Renal pelvis (tissue), 4 donors: ENCODE measurements around the gene ARHGAP24. TPM values are rescaled to one million over a fixed set of nuclear protein-coding genes. Genes with fewer than 3 reads are reported as not detected.
A peak's percentile ranks its signal among the peaks of the same experiment; 100 is the strongest.

Experiments used
- DNase-seq: peaks from one replicate; pipeline ENCODE4 v3.0.0-alpha.2; 2013
- polyA plus RNA-seq, 3 donors: library from polyadenylated mRNA; unstranded; fragments of 120-200 nt; gene quantifications; one replicate each; pipeline ENCODE4 v1.2.1, GENCODE V29; 2013; ENCODE audit not compliant: insufficient read length in 3 of 3

ARHGAP24 gene
- polyA plus RNA-seq, 3 donors, result 105 to 139 (median 106) TPM

DNA sequence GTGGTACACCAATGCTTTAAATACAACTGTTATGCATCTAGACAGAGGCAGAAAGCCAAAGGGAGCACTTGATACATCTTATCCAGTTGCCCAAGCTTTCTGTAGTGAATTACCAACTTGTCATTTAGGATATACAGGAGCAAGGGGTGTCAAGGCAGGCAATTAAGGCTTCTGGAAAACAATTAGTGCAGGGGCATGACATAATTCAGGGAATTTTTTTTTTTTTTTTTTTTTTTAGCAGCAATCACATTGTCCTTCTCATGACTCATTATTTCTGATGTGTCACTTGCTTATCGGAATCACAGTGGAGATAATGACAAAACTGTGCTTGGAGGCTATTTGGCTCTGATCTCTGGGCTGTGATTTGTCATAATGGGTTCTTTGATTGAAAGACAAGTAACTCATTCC lies 259.5 kb downstream of the ARHGAP24 start:
- no peak for DNase-seq

GRCh38 chr4:85736571-85736970 lies 261.6 kb downstream of the ARHGAP24 start:
- DNase-seq, result no peak

DNA sequence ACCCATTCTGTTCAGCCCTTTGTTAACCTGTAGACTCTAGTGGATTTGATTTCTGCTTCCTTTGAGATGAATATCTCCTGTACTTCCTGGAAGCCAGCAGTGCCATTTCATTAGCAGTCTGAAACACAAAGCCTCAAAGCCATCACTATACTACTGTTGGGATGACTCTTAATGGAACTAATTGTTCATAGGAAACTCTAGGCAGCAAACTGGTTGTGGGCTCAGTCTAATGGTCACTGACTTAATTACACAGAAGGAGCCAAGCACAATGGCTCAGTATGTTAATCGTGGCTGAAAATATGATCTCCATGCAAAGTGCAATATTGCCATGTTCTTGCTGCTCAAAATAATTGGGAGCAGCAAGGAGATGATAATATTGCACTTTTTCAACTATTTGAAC lies 262.3 kb downstream of the ARHGAP24 start:
- no peak for DNase-seq

DNA sequence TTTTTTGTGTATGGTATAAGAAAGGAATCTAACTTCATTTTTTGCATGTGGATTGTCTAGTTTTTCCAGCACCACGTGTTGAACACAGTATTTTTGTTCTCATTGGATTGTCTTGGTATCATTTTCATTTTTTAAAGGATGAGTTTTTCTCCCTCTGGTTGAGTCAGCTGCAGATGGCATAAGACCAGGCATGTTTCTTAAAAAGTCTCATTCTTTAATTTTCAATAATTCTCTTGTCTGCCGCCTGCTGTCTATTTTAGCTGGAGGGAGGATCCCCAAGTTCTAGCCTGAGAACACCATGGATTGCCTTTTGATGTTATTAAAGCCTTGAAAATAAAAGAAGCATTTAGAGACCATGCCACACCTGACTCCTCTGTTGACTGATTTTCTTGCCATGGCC lies 263.8 kb downstream of the ARHGAP24 start:
- DNase-seq, result no peak

- DNase-seq, result no peak
These were observed 265.5 kb downstream of the ARHGAP24 start for GRCh38 chr4:85740431-85740861.

- no peak for DNase-seq
These were observed 266.4 kb downstream of the ARHGAP24 start for GRCh38 chr4:85741381-85741780.

- no peak for DNase-seq
These were observed 267.1 kb downstream of the ARHGAP24 start for GRCh38 chr4:85741921-85742591.

DNA sequence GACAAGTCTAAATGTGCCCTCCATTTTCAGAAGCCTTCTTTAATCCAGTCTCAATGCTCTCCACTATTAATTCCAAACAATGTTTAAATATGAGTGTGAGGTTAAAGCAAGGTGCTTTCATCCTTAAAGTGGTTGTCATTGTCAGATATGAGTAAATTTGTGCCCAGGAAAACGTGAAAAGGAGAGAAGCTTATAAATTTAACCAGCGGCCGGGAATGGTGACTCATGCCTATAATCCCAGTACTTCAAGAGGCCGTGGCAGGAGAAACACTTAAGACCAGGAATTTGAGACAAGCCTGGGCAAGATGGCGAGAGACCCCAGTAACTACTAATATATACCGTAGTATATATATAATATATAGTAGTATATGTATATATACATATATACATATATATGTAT lies 270.0 kb downstream of the ARHGAP24 start:
- no peak for DNase-seq

GRCh38 chr4:85745939-85746338 lies 271.0 kb downstream of the ARHGAP24 start:
- no peak for DNase-seq

DNA sequence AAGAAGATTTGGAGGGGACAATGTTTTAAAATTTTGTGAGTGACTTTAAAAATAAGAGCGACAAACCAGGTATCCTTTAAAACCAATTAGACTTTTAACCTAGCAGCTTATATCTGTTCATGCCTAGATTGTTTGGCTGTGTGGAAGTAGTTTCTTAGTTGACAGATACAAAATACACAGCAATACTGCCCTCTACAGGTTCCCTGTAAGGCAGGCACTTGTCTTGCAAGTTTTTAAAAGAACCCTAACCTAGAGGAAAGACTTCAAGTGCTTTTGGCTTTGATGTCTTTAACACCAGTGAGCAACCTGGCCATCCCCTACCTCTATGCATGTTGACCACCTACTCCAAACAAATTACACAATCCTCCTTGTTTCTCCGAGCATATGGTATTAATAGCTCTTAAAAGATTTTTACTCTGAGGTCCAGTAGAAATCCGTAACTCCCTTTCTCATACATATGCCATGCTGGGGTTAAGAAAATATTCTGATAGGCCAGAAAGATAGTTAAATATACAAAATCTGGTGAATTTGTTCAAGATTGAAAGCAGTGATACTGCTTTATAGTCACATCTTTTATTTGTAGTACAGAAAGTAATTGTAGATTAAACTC lies 273.0 kb downstream of the ARHGAP24 start:
- peak; percentile 77 for DNase-seq

GRCh38 chr4:85748654-85749053 lies 273.7 kb downstream of the ARHGAP24 start:
- no peak for DNase-seq

DNA sequence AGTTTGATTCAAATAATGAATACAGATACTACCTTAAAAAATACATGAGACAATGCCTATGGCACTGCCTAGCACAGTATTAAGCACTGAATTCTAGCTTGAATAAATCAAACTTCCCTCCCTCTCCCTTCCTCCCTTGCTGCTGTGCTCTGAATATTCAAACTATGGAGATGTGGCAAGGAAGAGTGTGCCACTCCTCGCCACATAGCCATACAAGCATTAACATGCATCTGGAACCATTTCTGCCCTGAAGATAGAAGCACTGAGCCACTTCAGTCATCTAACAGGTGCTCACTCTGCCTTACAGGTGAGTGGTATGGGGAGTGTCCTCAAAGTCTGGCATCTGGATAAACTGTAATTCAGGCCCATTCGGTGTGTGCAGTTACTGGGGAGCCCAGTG lies 276.9 kb downstream of the ARHGAP24 start:
- no peak for DNase-seq

DNA sequence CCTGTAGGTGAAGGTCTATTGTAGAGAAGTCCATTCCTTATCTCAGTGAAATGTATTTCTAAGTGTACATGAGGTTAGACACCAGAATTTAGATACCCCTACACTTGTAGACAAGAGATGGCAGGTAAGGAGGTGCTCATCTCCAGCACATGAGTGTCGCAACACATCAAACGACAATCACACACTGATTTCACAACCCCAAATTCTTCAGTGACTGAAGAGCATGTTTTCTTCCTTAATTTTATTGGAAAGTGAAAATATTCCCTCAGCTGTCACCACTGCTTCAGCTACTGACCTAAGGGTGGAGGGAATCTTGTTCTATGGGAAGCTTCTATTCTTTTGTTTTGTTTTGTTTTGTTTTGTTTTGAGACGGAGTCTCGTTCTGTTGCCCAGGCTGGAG lies 280.3 kb downstream of the ARHGAP24 start:
- DNase-seq, result no peak

DNA sequence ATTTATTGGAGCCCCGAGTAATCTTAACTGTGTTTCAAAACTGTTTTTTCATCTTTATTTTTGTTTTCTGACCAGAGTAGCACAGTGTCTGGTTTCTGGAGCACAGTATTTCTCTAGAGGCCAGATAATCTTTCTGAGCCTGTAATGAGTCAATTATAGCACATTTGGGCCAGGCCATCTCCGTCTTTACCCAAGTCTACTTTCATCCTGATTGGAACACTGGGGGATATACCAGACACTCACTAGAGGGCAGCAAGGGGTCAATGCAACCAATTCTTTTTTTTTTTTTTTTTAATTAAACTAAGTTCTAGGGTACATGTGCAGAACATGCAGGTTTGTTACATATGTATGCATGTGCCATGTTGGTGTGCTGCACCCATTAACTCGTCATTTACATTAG lies 282.0 kb downstream of the ARHGAP24 start:
- DNase-seq, result no peak

DNA sequence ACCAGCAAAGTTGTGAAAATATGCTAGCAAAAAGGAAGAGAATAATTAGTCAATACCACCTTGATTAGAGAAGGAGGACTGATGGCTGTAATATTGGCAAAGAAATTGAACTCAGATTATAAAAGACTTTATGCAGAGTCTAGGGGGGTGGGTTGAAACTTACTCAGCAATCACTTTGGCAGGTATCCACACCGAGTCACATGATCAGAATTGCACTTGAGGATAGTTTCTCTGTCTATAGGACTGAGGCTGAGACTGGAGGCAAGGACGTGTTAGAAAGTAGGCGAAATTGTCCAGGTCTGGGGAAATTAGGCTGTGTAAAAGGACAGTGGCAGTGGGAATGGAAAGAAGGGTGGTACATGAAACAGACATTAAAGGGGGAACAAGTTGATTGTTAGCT lies 284.4 kb downstream of the ARHGAP24 start:
- DNase-seq, result no peak

GRCh38 chr4:85760511-85760910 lies 285.6 kb downstream of the ARHGAP24 start:
- DNase-seq, result no peak

DNA sequence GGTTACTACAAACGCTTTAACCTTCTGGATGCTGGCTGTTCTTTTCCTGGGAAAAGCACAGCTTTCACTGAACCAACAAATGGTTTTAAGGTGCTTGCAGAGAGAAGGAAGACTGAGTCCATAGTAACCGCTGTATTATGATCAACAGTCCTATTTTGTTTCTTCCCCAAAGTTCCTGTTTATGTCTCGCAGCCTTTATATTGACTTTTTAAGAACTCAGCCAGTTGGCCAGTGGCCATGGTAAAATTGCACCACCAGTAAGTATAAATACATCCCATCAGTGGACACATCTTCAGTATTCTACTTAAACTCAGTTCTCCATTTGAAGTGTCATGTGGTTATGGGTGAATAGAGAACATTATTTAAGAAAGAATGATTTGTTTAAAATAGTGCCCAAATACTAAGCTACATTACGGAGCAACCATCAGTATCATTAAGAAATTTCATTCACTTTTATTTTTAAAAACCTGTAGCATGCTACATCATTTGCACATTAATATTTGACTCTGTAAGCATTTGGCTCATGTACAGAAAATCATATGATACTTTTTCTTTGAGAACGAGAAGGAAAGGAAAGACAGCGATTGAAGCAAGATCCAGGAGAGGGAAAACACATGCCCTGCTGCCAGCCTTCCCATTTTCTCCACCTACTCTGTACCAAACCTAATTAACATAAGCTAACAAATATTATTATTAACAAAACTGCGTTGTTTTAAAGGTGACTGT lies 287.0 kb downstream of the ARHGAP24 start:
- no peak for DNase-seq

DNA sequence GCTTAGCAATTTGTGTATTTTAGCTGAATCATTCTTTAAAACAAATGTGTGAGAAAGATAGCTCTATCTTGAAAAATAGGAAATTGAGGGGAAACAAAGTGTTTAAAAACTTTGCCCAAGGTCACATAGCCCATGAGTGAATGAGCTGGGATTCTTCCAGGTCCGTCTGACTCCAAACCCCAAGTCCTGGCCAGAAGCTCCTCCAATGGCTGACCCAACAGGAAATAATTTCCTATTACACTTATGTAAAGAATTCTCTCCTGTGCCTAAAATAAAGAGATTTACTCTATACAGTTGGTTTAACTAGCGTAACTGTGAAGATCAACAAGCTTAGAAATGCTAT lies 287.6 kb downstream of the ARHGAP24 start:
- DNase-seq, result no peak

DNA sequence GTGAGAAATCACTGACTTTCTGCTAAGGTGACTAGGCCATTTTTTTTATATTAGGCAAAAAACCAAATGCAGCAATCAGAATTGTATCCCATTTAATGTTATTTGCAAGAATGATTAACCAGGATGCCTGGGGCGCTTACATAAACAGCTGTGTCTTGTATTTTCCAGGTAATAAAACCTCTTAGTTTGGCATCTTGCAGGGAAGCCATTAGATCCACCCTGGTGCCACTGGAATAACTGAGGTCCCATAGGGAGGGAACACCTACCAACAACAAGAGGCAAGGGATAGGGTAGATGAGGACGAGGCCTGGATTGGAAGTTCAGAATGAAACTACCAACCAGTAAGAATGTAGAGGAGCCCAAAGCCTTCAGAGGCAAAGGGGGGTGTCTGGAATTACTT lies 288.3 kb downstream of the ARHGAP24 start:
- DNase-seq, result peak; percentile 60

- DNase-seq, result no peak
These were observed 292.7 kb downstream of the ARHGAP24 start for GRCh38 chr4:85767649-85768048.

- DNase-seq, result no peak
These were observed 294.1 kb downstream of the ARHGAP24 start for GRCh38 chr4:85769009-85769408.

DNA sequence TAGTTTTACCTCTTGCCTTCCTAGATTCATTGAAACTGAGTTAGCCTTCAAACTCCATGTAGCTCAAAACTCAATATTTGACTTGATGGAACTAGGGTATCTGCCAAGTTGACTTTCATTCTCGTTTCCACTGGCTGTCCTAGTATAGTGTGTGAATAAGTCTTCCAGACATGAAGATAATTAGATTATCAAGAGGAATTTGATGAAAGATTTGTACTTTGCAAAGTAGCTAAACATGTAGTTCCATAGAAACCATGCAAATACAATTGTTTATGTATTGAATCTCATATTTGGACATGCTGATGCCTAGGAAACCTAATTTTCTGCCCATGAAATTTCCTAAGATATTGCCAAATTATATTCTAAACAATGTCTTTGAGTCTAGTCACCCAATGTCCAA lies 297.5 kb downstream of the ARHGAP24 start:
- DNase-seq, result no peak

DNA sequence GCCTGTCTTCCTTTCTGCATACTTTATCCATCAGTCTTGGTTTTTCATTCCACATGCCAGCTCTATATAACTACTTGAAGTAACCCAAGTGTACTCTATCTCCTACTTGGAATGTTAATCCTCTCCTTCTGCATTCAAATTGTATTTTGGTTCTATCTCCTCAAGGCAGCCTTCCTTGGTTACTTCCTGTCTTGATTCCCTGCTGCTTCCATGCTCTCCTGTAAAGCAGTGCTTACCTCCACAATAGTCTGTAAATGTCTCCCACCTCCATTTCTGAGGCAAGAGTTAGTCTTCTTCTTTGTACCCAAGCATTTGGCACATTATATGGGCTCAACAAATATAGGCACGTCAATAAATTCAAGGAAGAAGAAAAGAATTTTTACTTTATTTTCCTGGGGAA lies 298.4 kb downstream of the ARHGAP24 start:
- no peak for DNase-seq
